ENCODE measurements around the gene NBPF9. TPM values are rescaled to one million over a fixed set of nuclear protein-coding genes. Genes with fewer than 3 reads are reported as not detected.
"Not testable (repeated sequence)": the region's sequence is repeated elsewhere in the genome, so short reads cannot be mapped to it uniquely, and the experiment has no call there.

The NBPF9 gene
- total and polyA plus RNA-seq, 2 donors (not counting 1 experiment from before 2014, with no cell fraction given), result 21.0 to 36.7 TPM

- H3K4me1 ChIP-seq (ENCODE audit: control insufficient read depth in 2 of 2, insufficient read depth in 2 of 2, low read length in 2 of 2); H3K9ac ChIP-seq (ENCODE audit: low read length); H3K9me3 ChIP-seq (ENCODE audit: control extremely low read depth in 1 of 3, control insufficient read depth in 2 of 3, insufficient read depth in 1 of 3, low read length in 2 of 3); H3K9me3 Mint-ChIP-seq (ENCODE audit: insufficient read depth); H2AFZ ChIP-seq (ENCODE audit: insufficient read depth, low read depth, low read length, poor library complexity, severe bottlenecking); H3K36me3 ChIP-seq (replicated peaks in 1 of 2; ENCODE audit: control extremely low read depth in 1 of 2, control insufficient read depth in 1 of 2, extremely low read depth in 1 of 2, insufficient read depth in 2 of 2, low read length in 1 of 2); H3K27me3 Mint-ChIP-seq; H3K4me3 ChIP-seq (ENCODE audit: control extremely low read depth in 1 of 5, extremely low read depth in 1 of 5, insufficient read depth in 1 of 5, low read depth in 2 of 5, low read length in 4 of 5); H3K27me3 ChIP-seq (replicated peaks in 1 of 4; ENCODE audit: control extremely low read depth in 1 of 4, control insufficient read depth in 3 of 4, insufficient read depth in 4 of 4, low read length in 3 of 4); H3K4me1 Mint-ChIP-seq; POLR2A ChIA-PET; H3K27ac ChIP-seq (ENCODE audit: low read length in 2 of 2); ATAC-seq (ENCODE audit: low read depth); H3K79me2 ChIP-seq (ENCODE audit: control insufficient read depth, insufficient read depth, low read length); H3K4me2 ChIP-seq (replicated peaks; ENCODE audit: low read depth, low read length, poor library complexity, severe bottlenecking); H3K4me3 Mint-ChIP-seq; CTCF ChIA-PET; H4K20me1 ChIP-seq (ENCODE audit: control insufficient read depth, insufficient read depth, low read length, poor library complexity, severe bottlenecking); intact Hi-C loops (cut with micrococcal nuclease); H3K27ac Mint-ChIP-seq; DNase-seq: not testable (repeated sequence)
- no CpG with 5 or more reads among the region's 3 CpGs for WGBS (ENCODE audit: insufficient coverage)
Observed at GRCh38 chr1:149033916-149034315, 69.4 kb downstream of the NBPF9 start.

- CTCF ChIA-PET; H2AFZ ChIP-seq (ENCODE audit: insufficient read depth, low read depth, low read length, poor library complexity, severe bottlenecking); H3K4me3 ChIP-seq (ENCODE audit: control extremely low read depth in 1 of 5, extremely low read depth in 1 of 5, insufficient read depth in 1 of 5, low read depth in 2 of 5, low read length in 4 of 5); DNase-seq; H3K27ac Mint-ChIP-seq; H3K9me3 ChIP-seq (ENCODE audit: control extremely low read depth in 1 of 3, control insufficient read depth in 2 of 3, insufficient read depth in 1 of 3, low read length in 2 of 3); H3K9me3 Mint-ChIP-seq (ENCODE audit: insufficient read depth); H3K4me1 ChIP-seq (ENCODE audit: control insufficient read depth in 2 of 2, insufficient read depth in 2 of 2, low read length in 2 of 2); H3K9ac ChIP-seq (ENCODE audit: low read length); H3K4me3 Mint-ChIP-seq; H3K27me3 Mint-ChIP-seq; H3K4me1 Mint-ChIP-seq; H3K27ac ChIP-seq (ENCODE audit: low read length in 2 of 2); ATAC-seq (ENCODE audit: low read depth); H3K27me3 ChIP-seq (replicated peaks in 1 of 4; ENCODE audit: control extremely low read depth in 1 of 4, control insufficient read depth in 3 of 4, insufficient read depth in 4 of 4, low read length in 3 of 4); POLR2A ChIA-PET; H3K79me2 ChIP-seq (ENCODE audit: control insufficient read depth, insufficient read depth, low read length); intact Hi-C loops (cut with micrococcal nuclease); H4K20me1 ChIP-seq (ENCODE audit: control insufficient read depth, insufficient read depth, low read length, poor library complexity, severe bottlenecking); H3K4me2 ChIP-seq (replicated peaks; ENCODE audit: low read depth, low read length, poor library complexity, severe bottlenecking); H3K36me3 ChIP-seq (replicated peaks in 1 of 2; ENCODE audit: control extremely low read depth in 1 of 2, control insufficient read depth in 1 of 2, extremely low read depth in 1 of 2, insufficient read depth in 2 of 2, low read length in 1 of 2): not testable (repeated sequence)
- WGBS (ENCODE audit: insufficient coverage), result no CpG with 5 or more reads among the region's 3 CpGs
Observed at GRCh38 chr1:149024327-149024726, 79.0 kb downstream of the NBPF9 start.

- H3K27me3 Mint-ChIP-seq; H3K4me1 ChIP-seq (ENCODE audit: control insufficient read depth in 2 of 2, insufficient read depth in 2 of 2, low read length in 2 of 2); H3K4me3 ChIP-seq (ENCODE audit: control extremely low read depth in 1 of 5, extremely low read depth in 1 of 5, insufficient read depth in 1 of 5, low read depth in 2 of 5, low read length in 4 of 5); H3K4me2 ChIP-seq (replicated peaks; ENCODE audit: low read depth, low read length, poor library complexity, severe bottlenecking); POLR2A ChIA-PET; H4K20me1 ChIP-seq (ENCODE audit: control insufficient read depth, insufficient read depth, low read length, poor library complexity, severe bottlenecking); H2AFZ ChIP-seq (ENCODE audit: insufficient read depth, low read depth, low read length, poor library complexity, severe bottlenecking); intact Hi-C loops (cut with micrococcal nuclease); DNase-seq; H3K27me3 ChIP-seq (replicated peaks in 1 of 4; ENCODE audit: control extremely low read depth in 1 of 4, control insufficient read depth in 3 of 4, insufficient read depth in 4 of 4, low read length in 3 of 4); H3K27ac Mint-ChIP-seq; H3K9ac ChIP-seq (ENCODE audit: low read length); H3K9me3 Mint-ChIP-seq (ENCODE audit: insufficient read depth); H3K4me1 Mint-ChIP-seq; ATAC-seq (ENCODE audit: low read depth); H3K36me3 ChIP-seq (replicated peaks in 1 of 2; ENCODE audit: control extremely low read depth in 1 of 2, control insufficient read depth in 1 of 2, extremely low read depth in 1 of 2, insufficient read depth in 2 of 2, low read length in 1 of 2); H3K9me3 ChIP-seq (ENCODE audit: control extremely low read depth in 1 of 3, control insufficient read depth in 2 of 3, insufficient read depth in 1 of 3, low read length in 2 of 3); CTCF ChIA-PET; H3K27ac ChIP-seq (ENCODE audit: low read length in 2 of 2); H3K4me3 Mint-ChIP-seq; H3K79me2 ChIP-seq (ENCODE audit: control insufficient read depth, insufficient read depth, low read length): not testable (repeated sequence)
- no CpG with 5 or more reads among the region's 3 CpGs for WGBS (ENCODE audit: insufficient coverage)
Observed at GRCh38 chr1:149018577-149018976, 84.8 kb downstream of the NBPF9 start.

- H3K36me3 ChIP-seq (replicated peaks in 1 of 2; ENCODE audit: control extremely low read depth in 1 of 2, control insufficient read depth in 1 of 2, extremely low read depth in 1 of 2, insufficient read depth in 2 of 2, low read length in 1 of 2); CTCF ChIA-PET; H3K27ac ChIP-seq (ENCODE audit: low read length in 2 of 2); H3K4me1 Mint-ChIP-seq; POLR2A ChIA-PET; H3K4me2 ChIP-seq (replicated peaks; ENCODE audit: low read depth, low read length, poor library complexity, severe bottlenecking); H3K27ac Mint-ChIP-seq; ATAC-seq (ENCODE audit: low read depth); H4K20me1 ChIP-seq (ENCODE audit: control insufficient read depth, insufficient read depth, low read length, poor library complexity, severe bottlenecking); H3K4me1 ChIP-seq (ENCODE audit: control insufficient read depth in 2 of 2, insufficient read depth in 2 of 2, low read length in 2 of 2); H3K27me3 ChIP-seq (replicated peaks in 1 of 4; ENCODE audit: control extremely low read depth in 1 of 4, control insufficient read depth in 3 of 4, insufficient read depth in 4 of 4, low read length in 3 of 4); H3K9me3 Mint-ChIP-seq (ENCODE audit: insufficient read depth); DNase-seq; H3K79me2 ChIP-seq (ENCODE audit: control insufficient read depth, insufficient read depth, low read length); H3K4me3 ChIP-seq (ENCODE audit: control extremely low read depth in 1 of 5, extremely low read depth in 1 of 5, insufficient read depth in 1 of 5, low read depth in 2 of 5, low read length in 4 of 5); H3K27me3 Mint-ChIP-seq; H3K4me3 Mint-ChIP-seq; H3K9me3 ChIP-seq (ENCODE audit: control extremely low read depth in 1 of 3, control insufficient read depth in 2 of 3, insufficient read depth in 1 of 3, low read length in 2 of 3); intact Hi-C loops (cut with micrococcal nuclease); H2AFZ ChIP-seq (ENCODE audit: insufficient read depth, low read depth, low read length, poor library complexity, severe bottlenecking); H3K9ac ChIP-seq (ENCODE audit: low read length): not testable (repeated sequence)
- WGBS (ENCODE audit: insufficient coverage), result no CpG with 5 or more reads among the region's 2 CpGs
Observed at GRCh38 chr1:149016626-149017025, 86.7 kb downstream of the NBPF9 start.

Data from B cell (primary cell).